Stimulated activated naive CD8-positive, alpha-beta T cell treated with anti-CD3 and anti-CD28 coated beads, Interleukin-15, Interleukin-2, amounts not matched to agents 100 ng/mL and 50 ng/mL, for 24 hours (primary cell): ENCODE data around the gene MAS1.

Source experiments
- H3K27ac Mint-ChIP-seq: one replicate; pipeline ENCODE4 v1.8.0; 2021; ENCODE audit warnings: mild to moderate bottlenecking, mixed read lengths
- H3K27me3 Mint-ChIP-seq: one replicate; pipeline ENCODE4 v1.8.0; 2021; ENCODE audit warnings: mixed read lengths
- H3K36me3 Mint-ChIP-seq: one replicate; pipeline ENCODE4 v1.8.0; 2021; ENCODE audit warnings: low read depth, mixed read lengths
- H3K4me1 Mint-ChIP-seq: one replicate; pipeline ENCODE4 v1.8.0; 2021; ENCODE audit warnings: low read depth, mixed read lengths
- H3K4me3 Mint-ChIP-seq: one replicate; pipeline ENCODE4 v1.8.0; 2021; ENCODE audit warnings: mild to moderate bottlenecking, mixed read lengths
- H3K9me3 Mint-ChIP-seq: one replicate; pipeline ENCODE4 v1.8.0; 2021; ENCODE audit warnings: mixed read lengths

The MAS1 gene

DNA sequence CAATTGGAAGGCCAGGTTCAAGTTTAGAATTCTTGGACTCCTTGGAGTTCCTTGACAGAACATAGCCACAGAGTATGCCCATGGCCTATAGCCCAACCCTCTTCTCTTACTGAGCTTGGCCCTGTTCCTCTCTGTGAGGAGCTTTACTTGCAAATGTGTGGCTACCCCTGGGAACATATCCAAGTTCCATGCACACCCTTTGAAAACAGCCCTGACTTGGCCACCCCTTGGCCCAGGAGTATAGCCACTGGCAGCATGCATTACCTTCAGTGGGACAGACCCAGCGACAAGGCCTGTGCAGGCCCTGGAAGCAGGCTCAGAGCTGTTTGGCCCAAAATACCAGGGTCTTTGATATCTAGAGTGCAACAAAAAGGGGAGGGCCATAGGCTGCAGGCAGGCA, 19.5 kb upstream of the MAS1 start:
- no peak overlapping the region for H3K27ac Mint-ChIP-seq
- H3K4me1 Mint-ChIP-seq, result peaks cover 5% of the 10 kb centered on the region
- H3K4me3 Mint-ChIP-seq, result no peak overlapping the region
- no peaks in the 10 kb centered on the region for H3K27me3 Mint-ChIP-seq
- H3K36me3 Mint-ChIP-seq, result no peaks in the 10 kb centered on the region
- no peaks in the 10 kb centered on the region for H3K9me3 Mint-ChIP-seq

DNA sequence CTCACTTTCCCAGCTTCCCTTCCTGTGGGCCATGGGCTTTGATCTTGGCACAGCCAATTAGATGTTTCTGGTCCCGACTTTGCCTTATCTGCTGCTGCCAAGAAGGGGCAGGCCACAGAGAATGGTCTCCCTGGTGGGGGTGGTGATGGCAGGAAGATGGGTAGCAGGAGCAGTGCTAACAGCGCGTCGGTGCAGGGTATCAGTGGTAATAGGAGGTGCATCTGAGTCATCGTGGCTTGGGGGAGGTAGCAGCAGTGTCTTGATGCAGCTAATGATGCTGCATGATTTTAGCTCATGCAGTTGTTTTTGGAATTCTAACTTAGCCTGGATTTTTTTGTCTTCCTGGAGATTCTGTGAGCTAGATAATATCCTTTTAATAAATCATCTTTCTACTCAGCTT, 18.9 kb upstream of the MAS1 start:
- Mint-ChIP-seq H3K4me3 (no peak overlapping the region), H3K27me3 (no peaks in the 10 kb centered on the region), H3K36me3 (no peaks in the 10 kb centered on the region), H3K4me1 (peaks cover 5% of the 10 kb centered on the region), H3K27ac (no peak overlapping the region), H3K9me3 (no peaks in the 10 kb centered on the region)

DNA sequence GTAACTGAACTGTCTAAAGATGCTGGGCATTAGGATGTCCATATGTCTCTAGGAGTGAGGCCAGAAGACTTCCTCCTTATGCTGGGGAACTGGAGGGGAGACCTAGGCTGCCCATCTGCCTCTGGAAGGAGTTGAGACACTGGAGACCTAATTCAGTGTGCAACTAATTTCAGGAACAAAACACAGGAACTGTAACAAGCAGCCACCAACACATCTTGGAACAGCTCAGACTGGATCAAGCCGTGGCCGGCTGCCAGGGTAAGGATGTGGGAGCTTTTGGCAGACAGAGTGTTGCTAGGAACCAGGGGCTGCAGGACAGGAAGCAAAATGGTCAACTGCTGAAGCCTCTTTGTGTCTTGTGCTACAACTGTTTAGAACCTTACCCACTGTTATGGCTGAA, 16.4 kb upstream of the MAS1 start:
- Mint-ChIP-seq H3K4me1 (peaks cover 5% of the 10 kb centered on the region), H3K4me3 (no peak overlapping the region), H3K9me3 (no peaks in the 10 kb centered on the region), H3K27ac (no peak overlapping the region), H3K36me3 (no peaks in the 10 kb centered on the region), H3K27me3 (no peaks in the 10 kb centered on the region)

DNA sequence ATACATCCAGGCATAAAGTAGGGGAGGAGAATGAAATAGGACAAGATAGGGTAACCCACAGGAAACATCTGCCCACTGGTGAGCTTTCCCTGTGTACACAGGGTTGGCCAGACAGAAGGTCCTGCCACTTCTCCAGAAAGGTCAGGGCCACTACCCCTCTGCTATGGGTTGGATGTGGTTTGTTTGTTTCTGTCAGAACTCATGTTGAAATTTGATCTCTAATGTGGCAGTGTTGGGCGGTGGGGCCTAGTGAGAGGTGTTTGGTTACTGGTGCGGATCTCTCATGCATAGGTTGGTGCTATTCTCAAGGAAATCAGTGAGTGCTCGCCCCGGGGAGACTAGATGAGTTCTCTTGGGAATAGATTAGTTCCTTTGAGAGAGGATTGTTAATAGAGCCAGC, 15.6 kb upstream of the MAS1 start:
- H3K27me3 Mint-ChIP-seq, result no peaks in the 10 kb centered on the region
- no peak overlapping the region for H3K27ac Mint-ChIP-seq
- H3K9me3 Mint-ChIP-seq, result no peaks in the 10 kb centered on the region
- H3K4me3 Mint-ChIP-seq, result no peak overlapping the region
- no peaks in the 10 kb centered on the region for H3K36me3 Mint-ChIP-seq
- H3K4me1 Mint-ChIP-seq, result peaks cover 5% of the 10 kb centered on the region

DNA sequence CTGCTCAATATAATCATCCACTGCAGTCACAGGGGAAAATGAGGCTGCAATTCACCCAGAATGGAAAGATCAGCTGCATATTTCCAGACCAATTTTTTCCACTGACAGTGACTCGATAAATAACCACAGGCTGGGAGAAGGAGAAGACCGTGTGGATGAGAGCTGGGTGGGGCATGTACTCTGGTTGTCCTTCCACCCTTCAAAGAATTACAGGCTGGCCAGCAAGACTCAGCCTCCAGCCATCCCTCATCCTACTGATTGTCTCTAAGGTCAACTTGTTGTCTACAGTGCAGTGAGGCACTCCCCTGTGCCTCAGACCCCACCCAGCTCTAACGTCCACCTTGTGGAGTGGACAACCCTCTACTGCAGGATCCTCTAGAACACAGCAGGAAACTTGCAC, 14.5 kb upstream of the MAS1 start:
- Mint-ChIP-seq H3K4me3 (no peak overlapping the region), H3K4me1 (peaks cover 5% of the 10 kb centered on the region), H3K9me3 (no peaks in the 10 kb centered on the region), H3K36me3 (no peaks in the 10 kb centered on the region), H3K27ac (no peak overlapping the region), H3K27me3 (no peaks in the 10 kb centered on the region)

DNA sequence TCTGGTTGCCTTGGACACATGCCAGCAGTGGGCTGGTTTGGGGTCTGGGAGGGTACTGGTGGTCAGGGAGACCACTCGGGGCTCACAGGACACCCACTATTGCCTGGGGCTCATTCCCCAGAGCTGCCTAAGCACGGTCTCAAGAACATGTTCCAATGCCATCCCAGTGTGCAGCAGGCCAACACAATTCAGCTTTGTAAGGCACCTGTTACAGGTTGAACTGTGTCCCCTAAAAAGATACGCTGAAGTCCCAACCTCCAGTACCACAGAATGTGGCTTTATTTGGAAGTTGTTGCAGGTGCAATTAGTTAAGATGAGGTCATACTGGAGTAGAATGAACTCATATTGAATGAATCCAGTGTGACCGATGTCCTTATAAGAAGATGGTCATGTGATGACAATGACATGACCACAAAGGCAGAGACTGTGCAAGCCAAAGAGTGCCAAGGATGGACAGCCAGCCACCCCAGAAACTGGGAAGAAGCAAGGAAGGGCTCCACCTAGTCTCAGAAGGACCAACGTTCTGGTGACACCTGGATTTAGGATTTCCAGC, 13.5 kb upstream of the MAS1 start:
- H3K27me3 Mint-ChIP-seq, result no peaks in the 10 kb centered on the region
- H3K36me3 Mint-ChIP-seq, result no peaks in the 10 kb centered on the region
- no peak overlapping the region for H3K27ac Mint-ChIP-seq
- H3K9me3 Mint-ChIP-seq, result no peaks in the 10 kb centered on the region
- no peak overlapping the region for H3K4me3 Mint-ChIP-seq
- no peaks in the 10 kb centered on the region for H3K4me1 Mint-ChIP-seq

DNA sequence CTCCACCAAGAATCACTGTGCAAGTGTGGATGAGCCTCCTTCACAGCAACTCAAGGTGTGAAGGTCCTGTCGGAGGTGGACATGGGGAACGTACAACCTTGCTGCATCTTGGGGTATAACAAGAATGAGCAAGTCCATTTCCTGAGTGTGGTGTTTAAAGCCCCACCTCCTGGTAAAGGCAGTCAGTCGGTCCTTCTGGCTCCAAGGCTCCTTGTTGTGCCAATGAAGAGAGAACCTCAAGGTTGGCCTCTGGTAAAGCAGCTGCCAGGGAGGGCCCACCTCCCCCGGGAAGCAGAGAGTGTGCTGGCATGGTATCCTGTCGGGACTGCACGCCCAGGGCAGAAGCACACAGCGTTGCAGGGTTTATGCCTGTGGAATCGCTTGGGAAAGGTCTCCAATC, 12.4 kb upstream of the MAS1 start:
- H3K27me3 Mint-ChIP-seq, result no peaks in the 10 kb centered on the region
- H3K36me3 Mint-ChIP-seq, result no peaks in the 10 kb centered on the region
- H3K27ac Mint-ChIP-seq, result no peak overlapping the region
- H3K9me3 Mint-ChIP-seq, result no peaks in the 10 kb centered on the region
- H3K4me1 Mint-ChIP-seq, result no peaks in the 10 kb centered on the region
- no peak overlapping the region for H3K4me3 Mint-ChIP-seq

DNA sequence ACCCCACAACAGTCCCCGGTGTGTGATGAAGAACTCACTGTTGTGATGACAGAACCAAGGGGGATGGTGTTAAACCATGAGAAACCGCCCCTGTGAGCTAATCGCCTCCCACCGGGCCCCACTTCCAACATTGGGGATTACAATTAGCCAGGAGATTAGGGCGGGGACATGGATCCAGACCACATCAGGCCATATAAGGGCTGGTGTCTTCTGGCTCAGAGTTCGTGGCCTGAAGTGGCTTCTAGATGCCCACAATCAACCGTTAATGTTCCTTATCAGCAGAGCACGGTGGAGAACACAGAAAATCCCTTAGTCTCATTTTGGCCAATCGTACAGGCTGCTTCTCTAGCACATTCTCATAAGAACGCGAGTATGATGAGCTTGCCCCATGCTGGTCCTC, 10.9 kb upstream of the MAS1 start:
- Mint-ChIP-seq H3K27me3 (no peaks in the 10 kb centered on the region), H3K27ac (no peak overlapping the region), H3K9me3 (no peaks in the 10 kb centered on the region), H3K4me1 (no peaks in the 10 kb centered on the region), H3K36me3 (no peaks in the 10 kb centered on the region), H3K4me3 (no peak overlapping the region)

DNA sequence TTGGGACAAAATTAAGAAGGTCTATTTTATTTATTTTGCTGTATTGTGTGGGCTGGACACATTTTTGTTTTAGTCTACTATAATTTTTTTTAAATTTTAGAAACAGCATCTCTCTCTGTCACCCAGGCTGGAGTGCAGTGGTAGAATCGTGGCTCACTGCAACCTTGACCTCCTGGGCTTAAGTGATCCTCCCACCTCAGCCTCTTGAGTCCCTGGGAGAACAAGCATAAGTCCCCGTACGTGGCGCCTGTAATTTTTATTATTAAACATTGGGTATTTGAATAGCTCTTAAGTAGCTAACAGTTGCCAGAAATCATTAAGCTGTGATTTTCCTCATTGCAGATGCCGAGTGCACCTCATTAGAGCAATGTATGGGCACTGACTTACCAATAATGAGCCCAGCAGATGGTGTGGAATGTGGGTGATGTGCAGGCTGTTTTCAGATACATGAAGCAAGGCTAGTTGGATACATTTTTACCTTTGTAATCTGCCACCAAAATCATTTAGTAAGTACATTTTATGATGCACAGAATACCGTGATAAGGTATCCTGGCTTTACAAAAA, 10.3 kb upstream of the MAS1 start:
- no peak overlapping the region for H3K27ac Mint-ChIP-seq
- H3K4me1 Mint-ChIP-seq, result no peaks in the 10 kb centered on the region
- no peaks in the 10 kb centered on the region for H3K9me3 Mint-ChIP-seq

DNA sequence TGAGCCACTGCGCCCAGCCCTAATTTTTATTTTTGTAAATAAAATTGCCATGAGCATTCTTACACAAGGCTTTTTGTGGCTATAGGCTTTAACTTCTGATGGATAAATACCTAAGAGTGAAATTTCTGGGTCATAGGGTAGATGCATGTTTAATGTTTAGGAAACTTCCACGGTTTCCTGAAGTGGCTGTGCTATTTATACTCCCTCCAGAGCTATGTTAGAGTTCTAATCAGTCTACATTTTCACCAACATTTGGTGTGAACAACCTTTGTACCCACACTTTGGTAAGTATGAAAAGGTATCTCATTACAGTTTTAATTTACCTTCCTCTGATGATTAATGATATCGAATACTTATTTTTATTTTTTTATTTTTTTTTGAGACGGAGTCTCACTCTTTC, 6.1 kb upstream of the MAS1 start:
- Mint-ChIP-seq H3K4me1 (no peaks in the 10 kb centered on the region), H3K27ac (no peak overlapping the region), H3K27me3 (peaks cover 32% of the 10 kb centered on the region), H3K36me3 (no peaks in the 10 kb centered on the region), H3K9me3 (no peaks in the 10 kb centered on the region), H3K4me3 (no peak overlapping the region)

More for the DNA sequence above, 10.3 kb upstream of the MAS1 start:
- no peaks in the 10 kb centered on the region for H3K36me3 Mint-ChIP-seq
- H3K4me3 Mint-ChIP-seq, result no peak overlapping the region
- peaks cover 2% of the 10 kb centered on the region for H3K27me3 Mint-ChIP-seq

DNA sequence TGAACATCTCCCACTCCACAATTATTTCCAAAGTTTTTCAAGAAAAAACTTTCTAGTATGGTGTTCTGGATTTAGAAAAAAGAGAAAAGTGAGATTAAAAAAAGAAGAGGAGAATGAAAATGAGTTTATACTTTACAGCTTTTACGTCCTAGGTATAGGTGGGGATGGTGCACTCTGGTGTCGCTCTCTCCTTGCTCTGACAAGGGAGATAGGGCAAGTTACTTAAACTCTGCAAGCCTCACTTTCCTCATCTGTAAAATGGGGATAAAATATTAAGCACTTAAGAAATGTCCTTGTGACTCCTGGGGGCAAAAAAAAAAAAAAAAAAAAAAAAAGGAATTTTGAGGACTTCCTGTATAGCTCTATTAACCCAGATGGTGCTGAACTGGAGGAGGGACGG, 4.5 kb upstream of the MAS1 start:
- Mint-ChIP-seq H3K36me3 (no peaks in the 10 kb centered on the region), H3K4me1 (no peaks in the 10 kb centered on the region), H3K27me3 (peaks cover 47% of the 10 kb centered on the region), H3K9me3 (no peaks in the 10 kb centered on the region), H3K4me3 (no peak overlapping the region), H3K27ac (no peak overlapping the region)

DNA sequence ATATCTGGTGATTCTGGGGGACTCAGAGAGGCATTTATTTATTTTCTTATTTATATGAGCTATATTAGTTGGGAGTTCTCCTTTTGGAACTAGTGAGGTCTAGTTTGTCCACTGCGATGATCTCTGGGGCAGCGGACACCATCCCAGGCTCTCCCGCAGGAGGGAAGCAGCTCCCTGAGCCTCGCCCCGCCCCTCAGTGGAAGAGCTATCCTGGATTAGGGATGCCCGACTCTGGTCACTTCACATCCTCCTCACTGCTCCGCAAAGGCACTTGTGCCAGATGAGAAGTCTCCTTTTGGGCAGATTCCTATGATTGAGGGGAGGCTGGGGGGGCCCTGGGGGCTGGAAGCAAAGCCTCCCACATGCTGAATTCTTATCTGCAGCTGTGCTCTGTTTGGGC, 3.6 kb upstream of the MAS1 start:
- Mint-ChIP-seq H3K27ac (no peak overlapping the region), H3K4me3 (no peak overlapping the region), H3K4me1 (no peaks in the 10 kb centered on the region), H3K9me3 (no peaks in the 10 kb centered on the region), H3K36me3 (no peaks in the 10 kb centered on the region), H3K27me3 (peaks cover 56% of the 10 kb centered on the region)

DNA sequence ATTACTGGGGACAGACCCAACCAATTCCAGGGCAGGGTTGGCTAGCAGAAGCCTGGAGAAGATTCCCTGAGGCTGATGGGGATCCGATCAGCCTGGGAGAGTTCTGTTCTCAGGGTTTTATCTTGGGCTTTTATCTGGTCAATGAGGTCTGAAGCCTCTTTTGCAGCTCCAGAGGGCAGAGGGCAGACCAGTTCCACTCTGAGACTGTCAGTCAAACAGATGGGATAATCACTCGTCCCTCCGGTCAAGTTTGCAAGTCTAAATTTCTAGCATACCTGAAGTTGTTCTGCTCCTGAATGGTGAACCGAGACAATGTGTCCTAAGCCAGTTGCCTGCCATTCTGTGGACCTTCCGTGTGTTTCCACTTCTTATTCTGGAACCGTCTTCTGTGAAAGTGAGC, 3.0 kb upstream of the MAS1 start:
- Mint-ChIP-seq H3K36me3 (no peaks in the 10 kb centered on the region), H3K4me1 (no peaks in the 10 kb centered on the region), H3K9me3 (no peaks in the 10 kb centered on the region), H3K27ac (no peak overlapping the region), H3K27me3 (peaks cover 59% of the 10 kb centered on the region), H3K4me3 (no peak overlapping the region)

DNA sequence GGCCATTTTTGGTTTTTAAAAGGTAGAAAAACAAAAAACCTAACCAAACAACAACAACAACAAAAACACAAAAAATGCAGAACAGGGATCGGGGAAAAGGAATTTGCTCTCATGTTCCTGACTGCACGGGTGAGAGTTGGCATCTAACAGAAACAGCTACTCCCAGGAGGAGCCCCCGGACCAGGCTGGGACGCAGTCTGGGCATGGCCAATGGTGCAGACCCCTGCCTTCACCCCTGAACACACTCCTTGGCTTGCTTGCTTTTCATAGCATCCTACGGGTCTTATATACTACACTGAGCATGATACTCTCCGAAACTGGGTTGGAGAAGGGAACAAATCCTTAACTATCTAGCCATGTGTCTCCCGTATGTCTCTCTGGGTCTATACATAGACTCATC, 587 bp upstream of the MAS1 start:
- Mint-ChIP-seq H3K9me3 (no peaks in the 10 kb centered on the region), H3K27ac (no peak overlapping the region), H3K36me3 (no peaks in the 10 kb centered on the region), H3K27me3 (peaks cover 68% of the 10 kb centered on the region), H3K4me1 (no peaks in the 10 kb centered on the region), H3K4me3 (no peak overlapping the region)

DNA sequence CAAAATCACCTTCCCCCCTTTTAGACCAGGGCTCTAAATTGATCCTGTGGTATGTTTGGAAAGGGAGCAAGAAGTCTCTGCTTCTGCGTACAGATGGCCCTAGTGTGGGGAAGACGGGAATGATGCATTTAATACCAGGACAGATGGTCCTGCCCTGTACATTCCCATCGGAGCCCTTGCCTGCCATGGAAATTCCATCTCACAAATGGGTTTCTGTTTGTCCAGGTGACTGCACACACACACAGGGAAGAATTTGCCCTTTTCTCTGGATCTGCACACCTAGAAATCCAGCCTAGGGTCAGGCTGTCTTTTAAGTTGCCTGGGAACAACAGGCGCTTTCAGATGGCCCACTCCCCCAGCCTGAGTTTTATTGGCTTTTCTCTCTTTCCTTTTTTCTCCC, 1.3 kb downstream of the MAS1 start:
- no peaks in the 10 kb centered on the region for H3K4me1 Mint-ChIP-seq
- no peaks in the 10 kb centered on the region for H3K9me3 Mint-ChIP-seq
- H3K36me3 Mint-ChIP-seq, result no peaks in the 10 kb centered on the region
- no peak overlapping the region for H3K4me3 Mint-ChIP-seq
- H3K27me3 Mint-ChIP-seq, result peaks cover 53% of the 10 kb centered on the region
- no peak overlapping the region for H3K27ac Mint-ChIP-seq

DNA sequence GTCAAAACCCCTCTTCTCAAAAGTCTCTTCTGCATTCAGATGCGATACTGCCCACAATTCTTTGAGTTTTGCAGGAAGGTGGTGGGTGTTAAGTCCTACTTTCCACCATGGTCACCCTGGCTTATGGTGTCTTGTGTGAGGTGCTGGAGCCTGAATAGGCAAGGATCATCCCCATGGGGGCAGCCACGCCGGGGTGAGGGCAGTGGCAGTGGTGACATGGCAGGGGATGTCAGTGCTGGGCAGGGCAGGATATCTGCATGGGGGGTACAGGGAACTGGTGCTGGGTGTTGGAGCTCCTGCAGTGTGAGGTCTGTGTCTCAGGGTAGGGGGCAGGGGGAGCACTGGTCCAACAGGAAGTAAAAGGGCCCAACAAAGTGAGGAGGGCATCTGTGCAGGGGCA, 2.3 kb downstream of the MAS1 start:
- Mint-ChIP-seq H3K4me3 (no peak overlapping the region), H3K36me3 (no peaks in the 10 kb centered on the region), H3K4me1 (no peaks in the 10 kb centered on the region), H3K27ac (no peak overlapping the region), H3K9me3 (no peaks in the 10 kb centered on the region), H3K27me3 (peaks cover 46% of the 10 kb centered on the region)
